Measurements from ENCODE around the gene UTF1. TPM values are rescaled to one million over a fixed set of nuclear protein-coding genes. Genes with fewer than 3 reads are reported as not detected.

Gene UTF1
- total and polyA plus RNA-seq, 9 of the 15 experiments (the other 6 are each of a cell fraction or from before 2014, with no cell fraction given): 0.35 to 0.46 TPM; not detected in 7

DNA sequence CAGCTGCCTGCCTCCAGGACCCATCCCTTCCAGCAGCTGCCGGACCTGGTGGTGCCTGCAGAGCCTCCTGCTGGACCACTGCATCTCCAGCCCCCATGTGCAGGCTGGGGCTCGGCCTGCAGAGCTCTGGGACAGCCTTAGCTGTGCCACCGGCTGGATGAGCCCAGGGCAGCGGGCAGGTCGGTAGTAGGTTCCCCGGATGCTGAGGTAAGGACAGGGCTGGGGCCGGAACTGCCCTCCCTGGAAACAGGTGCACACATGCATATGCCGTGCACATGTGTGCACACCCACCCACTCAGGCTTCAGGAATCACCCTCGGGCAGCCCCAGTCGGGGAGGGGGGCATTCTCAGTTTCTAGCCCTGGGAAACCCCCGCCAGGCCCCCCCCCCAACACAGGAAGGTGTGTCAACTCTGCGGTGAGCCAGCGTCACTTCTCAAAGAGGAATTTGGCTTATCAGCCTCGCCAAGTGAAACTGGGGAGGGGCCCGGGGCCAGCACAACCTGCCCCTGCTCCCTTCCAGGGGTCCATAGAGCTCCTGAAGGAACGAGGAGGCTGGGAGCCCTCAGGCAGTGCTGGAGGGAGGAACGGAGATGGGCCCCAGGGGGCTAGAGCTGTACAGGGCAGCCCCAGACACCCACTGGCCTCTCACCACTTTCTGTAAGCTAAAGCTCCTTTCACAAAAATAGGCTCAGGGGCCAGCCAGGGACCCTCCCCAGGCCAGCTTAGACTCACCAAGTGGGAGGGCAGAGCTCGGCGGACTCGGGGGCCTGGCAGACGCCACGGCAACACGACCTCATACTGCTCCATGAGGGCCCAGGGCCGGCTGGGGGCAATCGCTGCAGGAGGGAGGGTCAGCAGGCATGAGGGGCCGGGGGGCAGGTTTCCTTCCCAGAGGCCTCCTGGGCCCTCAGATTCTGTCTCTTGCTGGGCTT is 45.0 kb downstream of the UTF1 start (continued):
- no peak for TF ChIP-seq XRCC5 (IDR thresholded peaks at IDR 0.05; ENCODE audit: low read depth, low read length)
- TF ChIP-seq, protein P1, sequence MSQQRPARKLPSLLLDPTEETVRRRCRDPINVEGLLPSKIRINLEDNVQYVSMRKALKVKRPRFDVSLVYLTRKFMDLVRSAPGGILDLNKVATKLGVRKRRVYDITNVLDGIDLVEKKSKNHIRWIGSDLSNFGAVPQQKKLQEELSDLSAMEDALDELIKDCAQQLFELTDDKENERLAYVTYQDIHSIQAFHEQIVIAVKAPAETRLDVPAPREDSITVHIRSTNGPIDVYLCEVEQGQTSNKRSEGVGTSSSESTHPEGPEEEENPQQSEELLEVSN (IDR thresholded peaks at IDR 0.05; ENCODE audit: borderline replicate concordance in 1 of 2, extremely low read depth in 1 of 2, insufficient read depth in 1 of 2, insufficient read length in 1 of 2, low read depth in 1 of 2, low read length in 1 of 2, poor library complexity in 1 of 2, severe bottlenecking in 1 of 2): no peak
- TF ChIP-seq SMARCE1 (IDR thresholded peaks at IDR 0.05): 0 out of 2 replicates have a peak, but pooled peaks have one; percentile 22
- peak; percentile 73 for TF ChIP-seq CREM (IDR thresholded peaks at IDR 0.05; ENCODE audit: low read depth)
- no peak for TF ChIP-seq HDGF (IDR thresholded peaks at IDR 0.05)
- no peak for TF ChIP-seq STAT5A (IDR thresholded peaks at IDR 0.05; ENCODE audit: borderline replicate concordance, low read length)
- TF ChIP-seq ZBTB7A (IDR thresholded peaks at IDR 0.05; ENCODE audit: borderline replicate concordance, control insufficient read depth, low read depth, low read length): peak; percentile 84
- no peak for TF ChIP-seq CBFB (CRISPR knock-in tag; IDR thresholded peaks at IDR 0.05)
- TF ChIP-seq KDM5B (IDR thresholded peaks at IDR 0.05; ENCODE audit: insufficient replicate concordance, low read depth, low read length): no peak
- no peak for TF ChIP-seq ESRRA (IDR thresholded peaks at IDR 0.05; ENCODE audit: borderline replicate concordance, low read depth)
- TF ChIP-seq NR2F6 (CRISPR knock-in tag; IDR thresholded peaks at IDR 0.05): no peak
- TF ChIP-seq, protein P2, sequence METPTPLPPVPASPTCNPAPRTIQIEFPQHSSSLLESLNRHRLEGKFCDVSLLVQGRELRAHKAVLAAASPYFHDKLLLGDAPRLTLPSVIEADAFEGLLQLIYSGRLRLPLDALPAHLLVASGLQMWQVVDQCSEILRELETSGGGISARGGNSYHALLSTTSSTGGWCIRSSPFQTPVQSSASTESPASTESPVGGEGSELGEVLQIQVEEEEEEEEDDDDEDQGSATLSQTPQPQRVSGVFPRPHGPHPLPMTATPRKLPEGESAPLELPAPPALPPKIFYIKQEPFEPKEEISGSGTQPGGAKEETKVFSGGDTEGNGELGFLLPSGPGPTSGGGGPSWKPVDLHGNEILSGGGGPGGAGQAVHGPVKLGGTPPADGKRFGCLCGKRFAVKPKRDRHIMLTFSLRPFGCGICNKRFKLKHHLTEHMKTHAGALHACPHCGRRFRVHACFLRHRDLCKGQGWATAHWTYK (CRISPR knock-in tag; IDR thresholded peaks at IDR 0.05): no peak
- TF ChIP-seq, protein P3, sequence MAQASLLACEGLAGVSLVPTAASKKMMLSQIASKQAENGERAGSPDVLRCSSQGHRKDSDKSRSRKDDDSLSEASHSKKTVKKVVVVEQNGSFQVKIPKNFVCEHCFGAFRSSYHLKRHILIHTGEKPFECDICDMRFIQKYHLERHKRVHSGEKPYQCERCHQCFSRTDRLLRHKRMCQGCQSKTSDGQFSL (CRISPR knock-in tag; IDR thresholded peaks at IDR 0.05): peak; percentile 29; the same call in 1 of the 2 replicates
- TF ChIP-seq, protein P3 (tag; IDR thresholded peaks at IDR 0.05): no peak
- TF ChIP-seq SMC3 (conservative IDR thresholded peaks at IDR 0.05; ENCODE audit: insufficient read depth, low read depth, low read length): no peak
- TF ChIP-seq ZKSCAN1 (IDR thresholded peaks at IDR 0.05; ENCODE audit: low read depth, low read length): no peak
- TF ChIP-seq, protein P4, sequence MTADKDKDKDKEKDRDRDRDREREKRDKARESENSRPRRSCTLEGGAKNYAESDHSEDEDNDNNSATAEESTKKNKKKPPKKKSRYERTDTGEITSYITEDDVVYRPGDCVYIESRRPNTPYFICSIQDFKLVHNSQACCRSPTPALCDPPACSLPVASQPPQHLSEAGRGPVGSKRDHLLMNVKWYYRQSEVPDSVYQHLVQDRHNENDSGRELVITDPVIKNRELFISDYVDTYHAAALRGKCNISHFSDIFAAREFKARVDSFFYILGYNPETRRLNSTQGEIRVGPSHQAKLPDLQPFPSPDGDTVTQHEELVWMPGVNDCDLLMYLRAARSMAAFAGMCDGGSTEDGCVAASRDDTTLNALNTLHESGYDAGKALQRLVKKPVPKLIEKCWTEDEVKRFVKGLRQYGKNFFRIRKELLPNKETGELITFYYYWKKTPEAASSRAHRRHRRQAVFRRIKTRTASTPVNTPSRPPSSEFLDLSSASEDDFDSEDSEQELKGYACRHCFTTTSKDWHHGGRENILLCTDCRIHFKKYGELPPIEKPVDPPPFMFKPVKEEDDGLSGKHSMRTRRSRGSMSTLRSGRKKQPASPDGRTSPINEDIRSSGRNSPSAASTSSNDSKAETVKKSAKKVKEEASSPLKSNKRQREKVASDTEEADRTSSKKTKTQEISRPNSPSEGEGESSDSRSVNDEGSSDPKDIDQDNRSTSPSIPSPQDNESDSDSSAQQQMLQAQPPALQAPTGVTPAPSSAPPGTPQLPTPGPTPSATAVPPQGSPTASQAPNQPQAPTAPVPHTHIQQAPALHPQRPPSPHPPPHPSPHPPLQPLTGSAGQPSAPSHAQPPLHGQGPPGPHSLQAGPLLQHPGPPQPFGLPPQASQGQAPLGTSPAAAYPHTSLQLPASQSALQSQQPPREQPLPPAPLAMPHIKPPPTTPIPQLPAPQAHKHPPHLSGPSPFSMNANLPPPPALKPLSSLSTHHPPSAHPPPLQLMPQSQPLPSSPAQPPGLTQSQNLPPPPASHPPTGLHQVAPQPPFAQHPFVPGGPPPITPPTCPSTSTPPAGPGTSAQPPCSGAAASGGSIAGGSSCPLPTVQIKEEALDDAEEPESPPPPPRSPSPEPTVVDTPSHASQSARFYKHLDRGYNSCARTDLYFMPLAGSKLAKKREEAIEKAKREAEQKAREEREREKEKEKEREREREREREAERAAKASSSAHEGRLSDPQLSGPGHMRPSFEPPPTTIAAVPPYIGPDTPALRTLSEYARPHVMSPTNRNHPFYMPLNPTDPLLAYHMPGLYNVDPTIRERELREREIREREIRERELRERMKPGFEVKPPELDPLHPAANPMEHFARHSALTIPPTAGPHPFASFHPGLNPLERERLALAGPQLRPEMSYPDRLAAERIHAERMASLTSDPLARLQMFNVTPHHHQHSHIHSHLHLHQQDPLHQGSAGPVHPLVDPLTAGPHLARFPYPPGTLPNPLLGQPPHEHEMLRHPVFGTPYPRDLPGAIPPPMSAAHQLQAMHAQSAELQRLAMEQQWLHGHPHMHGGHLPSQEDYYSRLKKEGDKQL (CRISPR knock-in tag; IDR thresholded peaks at IDR 0.05; ENCODE audit: borderline replicate concordance): no peak

Measured in K562 (cell line).